ENCODE data around the gene GGTLC2. TPM values are rescaled to one million over a fixed set of nuclear protein-coding genes. Genes with fewer than 3 reads are reported as not detected.

The GGTLC2 gene
- total RNA-seq, 1 experiment from 2014 or later, result not detected

GRCh38 chr22:22674467-22674866 lies 30.1 kb downstream of the GGTLC2 start:
- TF ChIP-seq EZH2 (IDR thresholded peaks at IDR 0.05; ENCODE audit: borderline replicate concordance, low read depth, low read length, poor library complexity, severe bottlenecking) (no peak), CTCF (conservative IDR thresholded peaks at IDR 0.05; ENCODE audit: low read depth, low read length) (no peak)
- CTCF ChIA-PET, result no interaction called here
- no TSS peak for BruUV-seq (replicated peaks)
- no peaks in the 10 kb centered on the region for H3K36me3 ChIP-seq (ENCODE audit: insufficient read depth, low read length, poor library complexity, severe bottlenecking)
- peaks cover 11% of the 10 kb centered on the region for H3K9me3 ChIP-seq (ENCODE audit: low read depth, low read length, poor library complexity, severe bottlenecking)
- peaks cover 32% of the 10 kb centered on the region for H3K27me3 ChIP-seq (replicated peaks; ENCODE audit: insufficient read depth, low read depth, low read length, poor library complexity)
- no peaks in the 10 kb centered on the region for H3K4me1 ChIP-seq (ENCODE audit: insufficient read depth, low read length, poor library complexity, severe bottlenecking)
- H3K4me3 ChIP-seq (ENCODE audit: low read depth, low read length, poor library complexity, severe bottlenecking), result no peak overlapping the region
- no peak overlapping the region for H3K27ac ChIP-seq (ENCODE audit: low read depth, low read length, poor library complexity, severe bottlenecking)
- intact Hi-C loops (cut with micrococcal nuclease; ENCODE audit: unreplicated experiment), result no loop called here
- no peak for DNase-seq (ENCODE audit: low spot score)
- POLR2A ChIA-PET (ENCODE audit: low non-redundant PET), result no interaction called here

GRCh38 chr22:22678970-22679369 lies 34.6 kb downstream of the GGTLC2 start:
- ChIA-PET POLR2A (ENCODE audit: low non-redundant PET) (no interaction called here), CTCF (no interaction called here)
- TF ChIP-seq CTCF (conservative IDR thresholded peaks at IDR 0.05; ENCODE audit: low read depth, low read length) (no peak), EZH2 (IDR thresholded peaks at IDR 0.05; ENCODE audit: borderline replicate concordance, low read depth, low read length, poor library complexity, severe bottlenecking) (no peak)
- no peak for DNase-seq (ENCODE audit: low spot score)
- Histone ChIP-seq H3K9me3 (ENCODE audit: low read depth, low read length, poor library complexity, severe bottlenecking) (no peaks in the 10 kb centered on the region), H3K27me3 (replicated peaks; ENCODE audit: insufficient read depth, low read depth, low read length, poor library complexity) (peaks cover 38% of the 10 kb centered on the region), H3K36me3 (ENCODE audit: insufficient read depth, low read length, poor library complexity, severe bottlenecking) (no peaks in the 10 kb centered on the region), H3K27ac (ENCODE audit: low read depth, low read length, poor library complexity, severe bottlenecking) (no peak overlapping the region), H3K4me3 (ENCODE audit: low read depth, low read length, poor library complexity, severe bottlenecking) (no peak overlapping the region), H3K4me1 (ENCODE audit: insufficient read depth, low read length, poor library complexity, severe bottlenecking) (no peaks in the 10 kb centered on the region)
- no TSS peak for BruUV-seq (replicated peaks)
- intact Hi-C loops (cut with micrococcal nuclease; ENCODE audit: unreplicated experiment), result no loop called here

GRCh38 chr22:22680396-22680795 lies 36.0 kb downstream of the GGTLC2 start:
- CTCF ChIA-PET, result no interaction called here

More at GRCh38 chr22:22680396-22680795, 36.0 kb downstream of the GGTLC2 start:
- Histone ChIP-seq H3K9me3 (ENCODE audit: low read depth, low read length, poor library complexity, severe bottlenecking) (no peaks in the 10 kb centered on the region), H3K36me3 (ENCODE audit: insufficient read depth, low read length, poor library complexity, severe bottlenecking) (no peaks in the 10 kb centered on the region), H3K4me1 (ENCODE audit: insufficient read depth, low read length, poor library complexity, severe bottlenecking) (no peaks in the 10 kb centered on the region), H3K27me3 (replicated peaks; ENCODE audit: insufficient read depth, low read depth, low read length, poor library complexity) (peaks cover 30% of the 10 kb centered on the region), H3K4me3 (ENCODE audit: low read depth, low read length, poor library complexity, severe bottlenecking) (no peak overlapping the region), H3K27ac (ENCODE audit: low read depth, low read length, poor library complexity, severe bottlenecking) (no peak overlapping the region)
- TF ChIP-seq EZH2 (IDR thresholded peaks at IDR 0.05; ENCODE audit: borderline replicate concordance, low read depth, low read length, poor library complexity, severe bottlenecking), result no peak
- no peak for TF ChIP-seq CTCF (conservative IDR thresholded peaks at IDR 0.05; ENCODE audit: low read depth, low read length)
- no TSS peak for BruUV-seq (replicated peaks)
- POLR2A ChIA-PET (ENCODE audit: low non-redundant PET), result no interaction called here
- no peak for DNase-seq (ENCODE audit: low spot score)
- intact Hi-C loops (cut with micrococcal nuclease; ENCODE audit: unreplicated experiment), result loop anchor here (10.0 kb wide), 1 partner anchor 96 kb away; no protein-coding TSS in a partner anchor

All from A673 (cell line).